SK-N-SH treated with all-trans-retinoic acid at 6 μM for 48 hours (cell line): Measurements from ENCODE around the gene NCMAP.

ENCODE experiments used
- ATAC-seq: fragments of 200-7000 bp; cut with Tn5 transposase; 3 replicates; pipeline ENCODE4 v1.9.1; 2020; ENCODE audit warnings: mild to moderate bottlenecking, moderate library complexity
- ARNTL ChIP-seq: fragments of 450-650 bp; formaldehyde crosslinking; IDR thresholded peaks from 2 replicates; pipeline ENCODE4 v1.5.0; 2020; ENCODE audit warnings: low read depth, mild to moderate bottlenecking, moderate library complexity, borderline replicate concordance
- BACH2 ChIP-seq: fragments of 250-450 bp; sonication (Bioruptor Pico); IDR thresholded peaks from 2 replicates; pipeline ENCODE4 v1.9.0; 2021; ENCODE audit warnings: mild to moderate bottlenecking, borderline replicate concordance
- CSDC2 ChIP-seq: fragments of 250-450 bp; sonication (Bioruptor Pico); IDR thresholded peaks from 2 replicates; pipeline ENCODE4 v1.5.0; 2020; ENCODE audit warnings: mild to moderate bottlenecking, moderate library complexity
- CSRNP3 ChIP-seq: fragments of 250-450 bp; sonication (Bioruptor Pico); IDR thresholded peaks from 2 replicates; pipeline ENCODE4 v1.5.1; 2021; ENCODE audit warnings: mild to moderate bottlenecking, moderate library complexity
- ESRRG ChIP-seq: fragments of 250-450 bp; sonication (Bioruptor Pico); IDR thresholded peaks from 2 replicates; pipeline ENCODE4 v1.6.1; 2021; ENCODE audit warnings: mild to moderate bottlenecking
- GLIS3 ChIP-seq: fragments of 250-450 bp; sonication (Bioruptor Pico); IDR thresholded peaks from 2 replicates; pipeline ENCODE4 v1.5.0; 2020; ENCODE audit warnings: mild to moderate bottlenecking, moderate library complexity
- ISL1 ChIP-seq: fragments of 250-450 bp; sonication (Bioruptor Pico); IDR thresholded peaks from 2 replicates; pipeline ENCODE4 v2.1.2; 2022; ENCODE audit warnings: mild to moderate bottlenecking, moderate library complexity
- PATZ1 ChIP-seq: fragments of 250-450 bp; sonication (Bioruptor Pico); IDR thresholded peaks from 2 replicates; pipeline ENCODE4 v1.8.0; 2020; ENCODE audit warnings: mild to moderate bottlenecking, moderate library complexity, borderline replicate concordance
- POU6F1 ChIP-seq: fragments of 250-450 bp; sonication (Bioruptor Pico); IDR thresholded peaks from 2 replicates; pipeline ENCODE4 v1.8.0; 2021; ENCODE audit warnings: low read depth, mild to moderate bottlenecking, moderate library complexity, borderline replicate concordance
- PPARA ChIP-seq: fragments of 250-450 bp; sonication (Bioruptor Pico); IDR thresholded peaks from 2 replicates; pipeline ENCODE4 v1.5.0; 2020; ENCODE audit warnings: mild to moderate bottlenecking, borderline replicate concordance
- RARB ChIP-seq: fragments of 250-450 bp; sonication (Bioruptor Pico); IDR thresholded peaks from 2 replicates; pipeline ENCODE4 v1.8.0; 2021; ENCODE audit warnings: mild to moderate bottlenecking, moderate library complexity
- SNAI2 ChIP-seq: fragments of 250-450 bp; sonication (Bioruptor Pico); IDR thresholded peaks from 2 replicates; pipeline ENCODE4 v1.5.0; 2020; ENCODE audit warnings: mild to moderate bottlenecking, moderate library complexity
- TCF4 ChIP-seq: fragments of 250-450 bp; sonication (Bioruptor Pico); IDR thresholded peaks from 2 replicates; pipeline ENCODE4 v1.8.0; 2021; ENCODE audit warnings: mild to moderate bottlenecking, moderate library complexity, borderline replicate concordance
- TOX ChIP-seq: fragments of 250-450 bp; sonication (Bioruptor Pico); IDR thresholded peaks from 2 replicates; pipeline ENCODE4 v1.8.0; 2021; ENCODE audit warnings: mild to moderate bottlenecking, moderate library complexity, borderline replicate concordance
- TSHZ2 ChIP-seq: fragments of 250-450 bp; sonication (Bioruptor Pico); IDR thresholded peaks from 2 replicates; pipeline ENCODE4 v1.5.0; 2020; ENCODE audit warnings: mild to moderate bottlenecking, moderate library complexity
- ZC3H10 ChIP-seq: fragments of 250-450 bp; sonication (Bioruptor Pico); IDR thresholded peaks from 2 replicates; pipeline ENCODE4 v1.5.1; 2021; ENCODE audit warnings: mild to moderate bottlenecking, moderate library complexity
- ZFP3 ChIP-seq: fragments of 250-450 bp; sonication (Bioruptor Pico); IDR thresholded peaks from 2 replicates; pipeline ENCODE4 v1.5.0; 2020; ENCODE audit warnings: mild to moderate bottlenecking, moderate library complexity
- ZFP30 ChIP-seq: fragments of 450-650 bp; formaldehyde crosslinking; IDR thresholded peaks from 2 replicates; pipeline ENCODE4 v1.5.0; 2022; ENCODE audit warnings: mild to moderate bottlenecking, moderate library complexity
- ZNF565 ChIP-seq: fragments of 450-650 bp; formaldehyde crosslinking; conservative IDR thresholded peaks from 2 replicates; pipeline ENCODE4 v1.5.0; 2020; ENCODE audit warnings: low read depth, mild to moderate bottlenecking, moderate library complexity
- ZNF70 ChIP-seq: fragments of 450-650 bp; formaldehyde crosslinking; IDR thresholded peaks from 2 replicates; pipeline ENCODE4 v1.5.0; 2020; ENCODE audit warnings: mild to moderate bottlenecking, moderate library complexity
- ZNF8 ChIP-seq: fragments of 450-650 bp; formaldehyde crosslinking; IDR thresholded peaks from 2 replicates; pipeline ENCODE4 v1.5.0; 2020; ENCODE audit warnings: mild to moderate bottlenecking, moderate library complexity

The NCMAP gene

GRCh38 chr1:24545662-24546061, 10.2 kb upstream of the NCMAP start (continued):
- TF ChIP-seq PATZ1 (CRISPR knock-in tag), result no peak
- no peak for TF ChIP-seq ZNF565 (CRISPR knock-in tag)
- TF ChIP-seq CSRNP3 (CRISPR knock-in tag), result no peak
- no peak for TF ChIP-seq ZFP30
- TF ChIP-seq ZC3H10, result no peak
- no peak for TF ChIP-seq BACH2

- TF ChIP-seq PATZ1 (CRISPR knock-in tag), result no peak
- TF ChIP-seq CSDC2 (CRISPR knock-in tag), result no peak
- no peak for TF ChIP-seq PPARA (CRISPR knock-in tag)
- TF ChIP-seq TOX (CRISPR knock-in tag), result no peak
- TF ChIP-seq TSHZ2 (CRISPR knock-in tag), result no peak
- TF ChIP-seq TCF4 (CRISPR knock-in tag), result no peak
- TF ChIP-seq ZFP3 (CRISPR knock-in tag), result no peak
- TF ChIP-seq ZC3H10, result no peak
- TF ChIP-seq SNAI2 (CRISPR knock-in tag), result no peak
- TF ChIP-seq ZFP30, result no peak
- no peak for TF ChIP-seq GLIS3
- TF ChIP-seq ZNF70 (CRISPR knock-in tag), result no peak
- no peak for TF ChIP-seq ARNTL (CRISPR knock-in tag)
- no peak for TF ChIP-seq ZNF565 (CRISPR knock-in tag)
- TF ChIP-seq ISL1 (CRISPR knock-in tag), result no peak
- no peak for ATAC-seq
Measured at GRCh38 chr1:24547195-24547594, 8.7 kb upstream of the NCMAP start.

- ATAC-seq, result no peak
- no peak for TF ChIP-seq ZNF70 (CRISPR knock-in tag)
- TF ChIP-seq ZNF8 (CRISPR knock-in tag), result no peak
- no peak for TF ChIP-seq ZFP30
- TF ChIP-seq TSHZ2 (CRISPR knock-in tag), result no peak
- TF ChIP-seq SNAI2 (CRISPR knock-in tag), result no peak
- TF ChIP-seq TCF4 (CRISPR knock-in tag), result no peak
- TF ChIP-seq ESRRG, result no peak
- TF ChIP-seq RARB (CRISPR knock-in tag), result no peak
- no peak for TF ChIP-seq CSRNP3 (CRISPR knock-in tag)
- TF ChIP-seq BACH2, result no peak
- no peak for TF ChIP-seq GLIS3
- no peak for TF ChIP-seq POU6F1 (CRISPR knock-in tag)
- no peak for TF ChIP-seq PATZ1 (CRISPR knock-in tag)
- TF ChIP-seq ZC3H10, result no peak
- no peak for TF ChIP-seq ZFP3 (CRISPR knock-in tag)
Measured at GRCh38 chr1:24548070-24548469, 7.8 kb upstream of the NCMAP start.
